SK-N-MC (cell line): Measurements from ENCODE around the gene TTLL11.

Experiments
- EZH2 ChIP-seq: fragments of 200-600 bp; sonication (generic); IDR thresholded peaks from one replicate; pipeline ENCODE4 v1.6.1; 2017; ENCODE audit warnings: antibody characterized with exemption
- FOXP2 ChIP-seq: optimal IDR thresholded peaks from 2 replicates; pipeline ENCODE3; 2011; ENCODE audit warnings: mild to moderate bottlenecking, moderate library complexity; ENCODE audit not compliant: insufficient read depth; ENCODE audit errors: extremely low read length, control extremely low read depth
- POLR2AphosphoS5 ChIP-seq: IDR thresholded peaks from 2 replicates; pipeline ENCODE4 v1.6.1; 2012; ENCODE audit warnings: mild to moderate bottlenecking, low read depth, low read length, borderline replicate concordance

GRCh38 chr9:121860744-121861143 lies 232.4 kb downstream of the TTLL11 start:
- TF ChIP-seq POLR2AphosphoS5 (no peak), EZH2 (no peak), FOXP2 (no peak)
